ENCODE data around the gene IGSF21. TPM values are rescaled to one million over a fixed set of nuclear protein-coding genes. Genes with fewer than 3 reads are reported as not detected.

The IGSF21 gene
- total RNA-seq, 1 donor from 2014 or later: not detected

- ATAC-seq: no peak
These were observed 196.7 kb downstream of the IGSF21 start for GRCh38 chr1:18304151-18304869.

GRCh38 chr1:18305182-18305795, 197.7 kb downstream of the IGSF21 start:
- no peak for ATAC-seq

- ATAC-seq: no peak
These were observed 199.8 kb downstream of the IGSF21 start for GRCh38 chr1:18307329-18307898.

- ATAC-seq: no peak
These were observed 202.1 kb downstream of the IGSF21 start for GRCh38 chr1:18309552-18310155.

- no peak for ATAC-seq
These were observed 205.4 kb downstream of the IGSF21 start for GRCh38 chr1:18312961-18313360.

GRCh38 chr1:18313523-18313922, 205.9 kb downstream of the IGSF21 start:
- no peak for ATAC-seq

GRCh38 chr1:18314399-18314798, 206.8 kb downstream of the IGSF21 start:
- ATAC-seq: no peak

GRCh38 chr1:18315449-18315848, 207.9 kb downstream of the IGSF21 start:
- ATAC-seq: no peak

- ATAC-seq: no peak
These were observed 209.2 kb downstream of the IGSF21 start for GRCh38 chr1:18316764-18317163.

GRCh38 chr1:18319099-18319498, 211.5 kb downstream of the IGSF21 start:
- no peak for ATAC-seq

- ATAC-seq: no peak
These were observed 212.5 kb downstream of the IGSF21 start for GRCh38 chr1:18320051-18320450.

- no peak for ATAC-seq
These were observed 214.9 kb downstream of the IGSF21 start for GRCh38 chr1:18322368-18323032.

- no peak for ATAC-seq
These were observed 215.7 kb downstream of the IGSF21 start for GRCh38 chr1:18323259-18323658.

GRCh38 chr1:18324246-18324645, 216.6 kb downstream of the IGSF21 start:
- ATAC-seq: no peak

GRCh38 chr1:18325136-18325535, 217.5 kb downstream of the IGSF21 start:
- ATAC-seq: no peak

- ATAC-seq: no peak
These were observed 218.8 kb downstream of the IGSF21 start for GRCh38 chr1:18326211-18326897.

- no peak for ATAC-seq
These were observed 220.1 kb downstream of the IGSF21 start for GRCh38 chr1:18327650-18328049.

- ATAC-seq: no peak
These were observed 221.2 kb downstream of the IGSF21 start for GRCh38 chr1:18328803-18329202.

- ATAC-seq: no peak
These were observed 222.1 kb downstream of the IGSF21 start for GRCh38 chr1:18329469-18330253.

GRCh38 chr1:18332576-18332975, 225.0 kb downstream of the IGSF21 start:
- ATAC-seq: no peak

- ATAC-seq: no peak
These were observed 225.6 kb downstream of the IGSF21 start for GRCh38 chr1:18333220-18333619.

GRCh38 chr1:18336801-18337200, 229.2 kb downstream of the IGSF21 start:
- ATAC-seq: no peak

Measured in esophagus mucosa (tissue), 1 donor.